IMR-90 (cell line): ENCODE results near the gene UGT1A1. TPM values are rescaled to one million over a fixed set of nuclear protein-coding genes. Genes with fewer than 3 reads are reported as not detected.
"Not testable (repeated sequence)": the region's sequence is repeated elsewhere in the genome, so short reads cannot be mapped to it uniquely, and the experiment has no call there.

ENCODE experiments used
- ATAC-seq: fragments of 200-7000 bp; cut with Tn5 transposase; 2 replicates; pipeline ENCODE4 v1.9.1; 2020; ENCODE audit warnings: low read depth, mild to moderate bottlenecking, moderate library complexity
- BruUV-seq: library from RNA; stranded (reverse); fragments of 400-500 nt; replicated peaks from 2 replicates; lab custom pipeline; 2021; lab: Mats Ljungman, UMichigan
- CTCF ChIA-PET: fragments of 300-600 bp; formaldehyde crosslinking; extraction: SDS; loops from one replicate; lab custom pipeline; 2021; ENCODE audit warnings: antibody characterized with exemption; lab: Yijun Ruan, JAX
- POLR2A ChIA-PET: fragments of 300-600 bp; sonication (Branson Sonifier 250); formaldehyde crosslinking; loops from one replicate; lab custom pipeline; 2022; ENCODE audit warnings: antibody characterized with exemption; ENCODE audit not compliant: unreplicated experiment; lab: Charles Lee
- DNase-seq: peaks from one replicate; pipeline ENCODE4 v3.0.0; 2013
- H2AFZ ChIP-seq: replicated peaks from 2 replicates; pipeline ENCODE3; 2013; ENCODE audit warnings: low read length, mild to moderate bottlenecking; ENCODE audit not compliant: poor library complexity
- H2AK5ac ChIP-seq: 2 replicates; pipeline ENCODE4 v1.6.1; 2013; ENCODE audit warnings: low read depth, low read length, inconsistent platforms
- H2AK9ac ChIP-seq: replicated peaks from 2 replicates; pipeline ENCODE3; 2013; ENCODE audit warnings: mild to moderate bottlenecking, low read depth, low read length, moderate library complexity; ENCODE audit not compliant: poor library complexity
- H2BK120ac ChIP-seq: 2 replicates; pipeline ENCODE4 v1.6.1; 2013; ENCODE audit warnings: low read depth, low read length, inconsistent platforms
- H2BK15ac ChIP-seq: 3 replicates; pipeline ENCODE4 v1.6.1; 2013; ENCODE audit warnings: low read depth, low read length, inconsistent platforms
- H2BK20ac ChIP-seq: 2 replicates; pipeline ENCODE4 v1.6.1; 2013; ENCODE audit warnings: low read depth, mild to moderate bottlenecking, inconsistent platforms, low read length, moderate library complexity
- H2BK5ac ChIP-seq: 2 replicates; pipeline ENCODE4 v1.6.1; 2013; ENCODE audit warnings: mild to moderate bottlenecking, low read depth, low read length, inconsistent platforms; ENCODE audit not compliant: poor library complexity, severe bottlenecking
- H3K14ac ChIP-seq: replicated peaks from 2 replicates; pipeline ENCODE4 v1.6.1; 2013; ENCODE audit warnings: low read depth, low read length, inconsistent platforms
- H3K18ac ChIP-seq: 2 replicates; pipeline ENCODE4 v1.6.1; 2013; ENCODE audit warnings: low read depth, low read length, control low read depth
- H3K23ac ChIP-seq: 2 replicates; pipeline ENCODE4 v1.6.1; 2013; ENCODE audit warnings: low read depth, low read length, inconsistent platforms
- H3K27ac ChIP-seq: 2 replicates; pipeline ENCODE4 v1.5.1; 2013; ENCODE audit warnings: mild to moderate bottlenecking, control low read depth, low read length; ENCODE audit not compliant: insufficient read depth
- H3K27me3 ChIP-seq: 2 replicates; pipeline ENCODE4 v1.6.1; 2013; ENCODE audit warnings: low read length; ENCODE audit not compliant: control insufficient read depth, insufficient read depth
- H3K36me3 ChIP-seq: 2 replicates; pipeline ENCODE4 v1.6.1; 2013; ENCODE audit warnings: low read length, mixed read lengths; ENCODE audit not compliant: control insufficient read depth, insufficient read depth
- H3K4ac ChIP-seq: 2 replicates; pipeline ENCODE4 v1.6.1; 2013; ENCODE audit warnings: low read depth, low read length, inconsistent platforms
- H3K4me1 ChIP-seq: 2 replicates; pipeline ENCODE4 v1.6.1; 2013; ENCODE audit warnings: low read length, mixed read lengths; ENCODE audit not compliant: control insufficient read depth, insufficient read depth
- H3K4me2 ChIP-seq: 2 replicates; pipeline ENCODE4 v1.6.1; 2013; ENCODE audit warnings: low read depth, mild to moderate bottlenecking, control low read depth, low read length, moderate library complexity
- H3K4me3 ChIP-seq: 2 replicates; pipeline ENCODE4 v1.5.1; 2013; ENCODE audit warnings: low read depth, mild to moderate bottlenecking, control low read depth, low read length, moderate library complexity; ENCODE audit not compliant: insufficient read depth
- H3K56ac ChIP-seq: 2 replicates; pipeline ENCODE4 v1.6.1; 2013; ENCODE audit warnings: low read length, inconsistent platforms; ENCODE audit not compliant: insufficient read depth; ENCODE audit errors: extremely low read depth
- H3K79me1 ChIP-seq, 2 experiments: 2 replicates each; pipeline ENCODE4 v1.6.1; 2013; ENCODE audit warnings: low read length in 2 of 2, inconsistent platforms in 1 of 2, low read depth in 1 of 2
- H3K9ac ChIP-seq: 2 replicates; pipeline ENCODE4 v1.6.1; 2013; ENCODE audit warnings: low read depth, low read length, control low read depth
- H3K9me1 ChIP-seq: 2 replicates; pipeline ENCODE4 v1.6.1; 2013; ENCODE audit warnings: low read length, inconsistent platforms; ENCODE audit not compliant: insufficient read depth
- H3K9me3 ChIP-seq: 2 replicates; pipeline ENCODE4 v1.6.1; 2013; ENCODE audit warnings: low read length; ENCODE audit not compliant: control insufficient read depth, insufficient read depth
- H4K20me1 ChIP-seq: 2 replicates; pipeline ENCODE4 v1.6.1; 2013; ENCODE audit warnings: low read length, inconsistent platforms; ENCODE audit not compliant: insufficient read depth
- H4K5ac ChIP-seq: 2 replicates; pipeline ENCODE4 v1.6.1; 2013; ENCODE audit warnings: mild to moderate bottlenecking, low read depth, low read length, control low read depth
- H4K8ac ChIP-seq, 2 experiments: 2 replicates each; pipeline ENCODE4 v1.6.1; 2013; ENCODE audit warnings: low read depth in 2 of 2, low read length in 2 of 2, control low read depth in 1 of 2, inconsistent platforms in 1 of 2
- H4K91ac ChIP-seq: 2 replicates; pipeline ENCODE4 v1.6.1; 2013; ENCODE audit warnings: low read depth, low read length, inconsistent platforms; ENCODE audit not compliant: insufficient read depth
- WGBS, 2 experiments: methylation state at CpG; one replicate each; pipeline versions ENCODE4 v1.1.5 to v1.1.7; 2013; ENCODE audit warnings: missing lambda C conversion rate in 2 of 2; ENCODE audit not compliant: insufficient read length in 1 of 2; ENCODE audit errors: extremely low coverage in 2 of 2; 5-methylcytosine and 5-hydroxymethylcytosine counted together
- dilution Hi-C: fragments of 300-500 bp; cut with HindIII; formaldehyde crosslinking; loops from one replicate; pipeline ENCODE4 v1.14.3; 2018; ENCODE audit warnings: low sequenced_read_pairs; ENCODE audit not compliant: unreplicated experiment
- in situ Hi-C: fragments of 300-500 bp; cut with MboI; formaldehyde crosslinking; loops from 3 replicates; pipeline ENCODE4 v1.14.3; 2019; ENCODE audit warnings: low sequenced_read_pairs, inconsistent platforms, mixed read lengths
- intact Hi-C: fragments of 100-400 bp; cut with micrococcal nuclease; formaldehyde crosslinking; loops from 2 replicates; pipeline ENCODE4 v1.10.0; 2022
- polyA plus RNA-seq, 3 experiments: library from polyadenylated mRNA; depleted of rRNA; stranded (reverse); fragments of >200 nt; gene quantifications; 2 replicates each; pipeline ENCODE4 v1.2.3, GENCODE V29; 2012; ENCODE audit warnings: low replicate concordance in 1 of 3
- total RNA-seq: library from RNA; depleted of rRNA; stranded (reverse); fragments of >200 nt; gene quantifications from 2 replicates; pipeline ENCODE4 v1.2.3, GENCODE V29; 2012

UGT1A1 gene
- total and polyA plus RNA-seq, 2 of the 4 experiments (the other 2 are of a cell fraction), result not detected

DNA sequence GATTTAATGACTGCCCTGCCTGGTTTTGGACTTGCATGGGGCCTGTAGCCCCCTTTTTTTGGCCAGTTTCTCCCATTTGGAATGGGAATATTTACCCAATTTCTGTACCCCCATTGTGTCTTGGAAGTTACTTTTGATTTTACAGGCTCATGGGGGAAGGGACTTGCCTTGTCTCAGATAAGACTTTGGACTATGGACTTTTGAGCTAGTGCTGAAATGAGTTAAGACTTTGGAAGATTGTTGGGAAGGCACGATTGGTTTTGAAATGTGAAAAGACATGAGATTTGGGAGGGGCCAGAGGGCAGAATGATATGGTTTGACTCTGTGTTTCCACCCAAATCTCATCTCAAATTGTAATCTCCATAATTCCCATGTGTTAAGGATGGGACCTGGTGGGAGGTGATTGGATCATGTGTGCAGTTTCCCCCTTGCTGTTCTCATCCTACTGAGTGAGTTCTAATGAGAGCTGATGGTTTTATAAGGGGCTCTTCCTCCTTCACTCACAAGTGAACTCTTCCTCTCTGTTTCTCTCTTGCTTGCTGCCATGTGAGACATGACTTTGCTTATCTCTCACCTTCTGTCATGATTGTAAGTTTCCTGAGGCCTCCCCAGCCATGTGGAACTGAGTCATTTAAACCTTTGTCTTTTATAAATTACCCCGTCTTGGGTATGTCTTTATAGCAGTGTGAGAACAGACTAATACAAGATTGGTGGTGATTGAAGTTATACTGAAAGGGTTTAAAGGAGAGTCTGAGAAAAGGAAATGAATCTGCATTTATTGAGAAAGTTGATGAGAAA is 8.7 kb upstream of the UGT1A1 start:
- H3K4me2 ChIP-seq, dilution Hi-C loops: not testable (repeated sequence)

More for the DNA sequence above, 8.7 kb upstream of the UGT1A1 start:
- H3K14ac ChIP-seq, H3K27me3 ChIP-seq, H3K4me1 ChIP-seq, H2AK5ac ChIP-seq, H3K9me3 ChIP-seq, H2BK20ac ChIP-seq, H3K56ac ChIP-seq, H3K4me3 ChIP-seq, H2BK120ac ChIP-seq, H3K79me1 ChIP-seq, BruUV-seq, H4K91ac ChIP-seq, DNase-seq, H2AFZ ChIP-seq, H3K4ac ChIP-seq, H4K8ac ChIP-seq, H2AK9ac ChIP-seq, H3K36me3 ChIP-seq, H4K20me1 ChIP-seq, H3K18ac ChIP-seq, H3K27ac ChIP-seq, H2BK15ac ChIP-seq, H3K9ac ChIP-seq, CTCF ChIA-PET, ATAC-seq, intact Hi-C loops, H3K23ac ChIP-seq, H2BK5ac ChIP-seq, H3K9me1 ChIP-seq, in situ Hi-C loops, POLR2A ChIA-PET, H4K5ac ChIP-seq: not testable (repeated sequence)
- no CpG with 5 or more reads among the region's 2 CpGs for WGBS, 2 experiments
